Mesothelial cell of epicardium (in vitro differentiated cells): ENCODE results near the gene TLR8. TPM values are rescaled to one million over a fixed set of nuclear protein-coding genes. Genes with fewer than 3 reads are reported as not detected.

Source experiments
- DNase-seq, 2 experiments: peaks; one replicate each; pipeline ENCODE4 v3.0.0; 2021; ENCODE audit warnings: low spot score in 2 of 2; ENCODE audit not compliant: unreplicated experiment in 2 of 2
- H3K27ac Mint-ChIP-seq: 2 replicates; pipeline ENCODE4 v1.8.0; 2021; ENCODE audit warnings: mixed read lengths
- H3K27me3 Mint-ChIP-seq: 2 replicates; pipeline ENCODE4 v1.8.0; 2021; ENCODE audit warnings: low read depth, mixed read lengths
- H3K36me3 Mint-ChIP-seq: 2 replicates; pipeline ENCODE4 v1.8.0; 2021; ENCODE audit warnings: mixed read lengths
- H3K4me1 Mint-ChIP-seq: 2 replicates; pipeline ENCODE4 v1.8.0; 2021; ENCODE audit warnings: mixed read lengths
- H3K4me3 Mint-ChIP-seq: 2 replicates; pipeline ENCODE4 v1.8.0; 2021; ENCODE audit warnings: mild to moderate bottlenecking, moderate library complexity, mixed read lengths
- H3K9me3 Mint-ChIP-seq: 2 replicates; pipeline ENCODE4 v1.8.0; 2021; ENCODE audit warnings: mixed read lengths
- CTCF ChIP-seq: fragments of 200-600 bp; sonication (generic); IDR thresholded peaks from one replicate; pipeline ENCODE4 v1.5.0; 2021; ENCODE audit warnings: antibody characterized with exemption; ENCODE audit not compliant: unreplicated experiment
- total RNA-seq: library from RNA; stranded (reverse); gene quantifications from 3 replicates; pipeline ENCODE4 v1.2.1, GENCODE V29; 2021

The TLR8 gene
- total RNA-seq, 1 donor from 2014 or later = not detected

- Mint-ChIP-seq H3K4me1 (peaks cover 19% of the 10 kb centered on the region), H3K4me3 (no peak overlapping the region), H3K27ac (no peak overlapping the region), H3K27me3 (no peaks in the 10 kb centered on the region), H3K36me3 (peaks cover 11% of the 10 kb centered on the region), H3K9me3 (peaks cover 11% of the 10 kb centered on the region)
- TF ChIP-seq CTCF = no peak
- DNase-seq = no peak
These were observed 65.8 kb downstream of the TLR8 start for GRCh38 chrX:12972243-12972642.

Other genes starting within 250 kb of the TLR8 start
- gene PRPS2, start 115.2 kb upstream of the TLR8 start, total RNA-seq = 12.6 to 15.9 TPM (median 14.3 TPM) in 3 replicates
- 0.04 TPM in 2 of 3 replicates, not detected in the other for gene TLR7, start 39.5 kb upstream of the TLR8 start, total RNA-seq
- 2,120 to 2,167 TPM (median 2,121 TPM) in 3 replicates for gene TMSB4X, start 68.5 kb downstream of the TLR8 start, total RNA-seq
- 0.34 to 0.44 TPM (median 0.38 TPM) in 3 replicates for gene FAM9C, start 138.0 kb downstream of the TLR8 start, total RNA-seq